HCT116 (cell line): ENCODE results near the gene LRRK2. TPM values are rescaled to one million over a fixed set of nuclear protein-coding genes. Genes with fewer than 3 reads are reported as not detected.

Experiments
- ATAC-seq: fragments of 200-7000 bp; cut with Tn5 transposase; 2 replicates; pipeline ENCODE4 v1.9.1; 2020; ENCODE audit warnings: mild to moderate bottlenecking, moderate library complexity
- BruUV-seq: library from RNA; stranded (reverse); fragments of 400-500 nt; replicated peaks from 2 replicates; lab custom pipeline; 2021; lab: Mats Ljungman, UMichigan
- CTCF ChIA-PET: fragments of 300-600 bp; sonication (Branson Sonifier 250); formaldehyde crosslinking; loops from one replicate; lab custom pipeline; 2021; ENCODE audit warnings: antibody characterized with exemption; lab: Charles Lee
- POLR2A ChIA-PET: fragments of 300-600, 350-600 bp; sonication (Branson Sonifier 250); formaldehyde crosslinking; loops from one replicate; lab custom pipeline; 2021; ENCODE audit warnings: antibody characterized with exemption; lab: Charles Lee
- RAD21 ChIA-PET, 2 experiments: fragments of 300-600 bp; sonication (Branson Sonifier 250); formaldehyde crosslinking; loops; one replicate each; lab custom pipeline; 2023; ENCODE audit warnings: low total read pairs in 2 of 2; ENCODE audit not compliant: uncharacterized antibody in 2 of 2, unreplicated experiment in 2 of 2, low non-redundant PET in 1 of 2; lab: Charles Lee
- DNase-seq: peaks from one replicate; pipeline ENCODE4 v3.0.0-alpha.2; 2010; ENCODE audit warnings: low read depth, low spot score
- H2AFZ ChIP-seq: fragments of 200-600 bp; shearing (Covaris generic), sonication (generic); 2 replicates; pipeline ENCODE4 v1.6.1; 2017; ENCODE audit warnings: low read depth, mixed run types, mixed read lengths, antibody characterized with exemption, low read length; ENCODE audit not compliant: poor library complexity, severe bottlenecking
- H3K27ac ChIP-seq: 2 replicates; pipeline ENCODE4 v1.5.1; 2012; ENCODE audit warnings: low read depth, low read length
- H3K27me3 ChIP-seq: fragments of 200-600 bp; sonication (generic); 2 replicates; pipeline ENCODE4 v1.6.1; 2016; ENCODE audit warnings: mixed run types, low read length, mixed read lengths; ENCODE audit not compliant: insufficient read depth
- H3K36me3 ChIP-seq, 2 experiments: fragments of 200-500 bp in 1 of 2; fragments of 200-600 bp in 1 of 2; sonication (Bioruptor generic) in 1 of 2; sonication (generic) in 1 of 2; 2 replicates each; pipeline versions ENCODE4 v1.5.1 to v1.6.1; 2014 to 2016; ENCODE audit warnings: low read length in 2 of 2, inconsistent platforms in 1 of 2, mixed read lengths in 1 of 2, mixed run types in 1 of 2; ENCODE audit not compliant: insufficient read depth in 2 of 2, control insufficient read depth in 1 of 2
- H3K4me1 ChIP-seq, 2 experiments: fragments of 200-600 bp in 1 of 2; sonication (generic) in 1 of 2; 2 replicates each; pipeline versions ENCODE4 v1.5.1 to v1.6.1; 2012 to 2017; ENCODE audit warnings: low read length in 2 of 2, inconsistent platforms in 1 of 2, mild to moderate bottlenecking in 1 of 2, mixed read lengths in 1 of 2, mixed run types in 1 of 2, moderate library complexity in 1 of 2; ENCODE audit not compliant: insufficient read depth in 2 of 2, control insufficient read depth in 1 of 2
- H3K4me2 ChIP-seq: fragments of 200-600 bp; sonication (generic); 2 replicates; pipeline ENCODE4 v1.6.1; 2017; ENCODE audit warnings: mixed run types, low read length, mixed read lengths
- H3K4me3 ChIP-seq, 2 experiments: fragments of 200-600 bp in 1 of 2; sonication (generic) in 1 of 2; replicated peaks in 1 of 2; 2 replicates each; pipeline ENCODE4 v1.5.1; 2011 to 2016; ENCODE audit warnings: low read length in 2 of 2, control low read depth in 1 of 2, low read depth in 1 of 2, mild to moderate bottlenecking in 1 of 2, mixed read lengths in 1 of 2, mixed run types in 1 of 2
- H3K79me2 ChIP-seq: fragments of 200-600 bp; sonication (generic); 2 replicates; pipeline ENCODE4 v1.6.1; 2017; ENCODE audit warnings: mild to moderate bottlenecking, mixed run types, low read length, moderate library complexity, mixed read lengths; ENCODE audit not compliant: insufficient read depth
- H3K9ac ChIP-seq: fragments of 200-600 bp; sonication (generic); 2 replicates; pipeline ENCODE4 v1.6.1; 2016; ENCODE audit warnings: low read length, mixed read lengths
- H3K9me2 ChIP-seq: fragments of 200-600 bp; sonication (generic), shearing (Covaris generic); 2 replicates; pipeline ENCODE4 v1.6.1; 2017; ENCODE audit warnings: mixed run types, mild to moderate bottlenecking, moderate library complexity; ENCODE audit not compliant: insufficient read depth
- H3K9me3 ChIP-seq, 2 experiments: fragments of 200-500 bp in 1 of 2; fragments of 200-600 bp in 1 of 2; sonication (Bioruptor generic) in 1 of 2; sonication (generic) in 1 of 2; 2 replicates each; pipeline ENCODE4 v1.6.1; 2014 to 2017; ENCODE audit warnings: low read length in 2 of 2, mixed read lengths in 2 of 2, inconsistent platforms in 1 of 2, low read depth in 1 of 2, mild to moderate bottlenecking in 1 of 2, mixed run types in 1 of 2, moderate library complexity in 1 of 2; ENCODE audit not compliant: control insufficient read depth in 1 of 2, insufficient read depth in 1 of 2
- H4K20me1 ChIP-seq: fragments of 200-600 bp; sonication (generic), shearing (Covaris generic); 2 replicates; pipeline ENCODE4 v1.6.1; 2017; ENCODE audit warnings: mixed run types, mild to moderate bottlenecking, moderate library complexity; ENCODE audit not compliant: insufficient read depth
- ATF3 ChIP-seq: IDR thresholded peaks from 2 replicates; pipeline ENCODE4 v1.6.1; 2012
- CEBPB ChIP-seq: IDR thresholded peaks from 2 replicates; pipeline ENCODE4 v1.6.1; 2012; ENCODE audit warnings: low read depth
- CTCF ChIP-seq, 3 experiments: fragments of 200-600 bp in 1 of 3; sonication (generic) in 1 of 3; IDR thresholded peaks in 2 of 3; conservative IDR thresholded peaks in 1 of 3; 2 replicates each; pipeline ENCODE4 v1.5.1; 2012 to 2017; ENCODE audit warnings: low read depth in 2 of 3, low read length in 2 of 3, antibody characterized with exemption in 1 of 3, borderline replicate concordance in 1 of 3, control low read depth in 1 of 3, mild to moderate bottlenecking in 1 of 3, mixed read lengths in 1 of 3, mixed run types in 1 of 3, moderate library complexity in 1 of 3; ENCODE audit not compliant: insufficient read depth in 1 of 3
- EGR1 ChIP-seq: IDR thresholded peaks from 2 replicates; pipeline ENCODE4 v1.6.1; 2012; ENCODE audit warnings: low read depth
- ELF1 ChIP-seq: IDR thresholded peaks from 2 replicates; pipeline ENCODE4 v1.6.1; 2012; ENCODE audit warnings: low read depth, borderline replicate concordance
- EZH2 ChIP-seq: fragments of 200-600 bp; sonication (generic); IDR thresholded peaks from 2 replicates; pipeline ENCODE4 v1.6.1; 2017; ENCODE audit warnings: antibody characterized with exemption, mixed run types
- FOSL1 ChIP-seq: IDR thresholded peaks from 2 replicates; pipeline ENCODE4 v1.6.1; 2012; ENCODE audit warnings: low read depth
- JUND ChIP-seq: IDR thresholded peaks from 2 replicates; pipeline ENCODE4 v1.6.1; 2012
- POLR2A ChIP-seq: IDR thresholded peaks from 2 replicates; pipeline ENCODE4 v1.7.0; 2011; ENCODE audit warnings: borderline replicate concordance; ENCODE audit not compliant: insufficient read depth, insufficient read length; ENCODE audit errors: extremely low read depth
- POLR2AphosphoS5 ChIP-seq: IDR thresholded peaks from 2 replicates; pipeline ENCODE4 v1.6.1; 2011; ENCODE audit warnings: mild to moderate bottlenecking, low read depth, low read length, moderate library complexity
- RAD21 ChIP-seq: IDR thresholded peaks from 2 replicates; pipeline ENCODE4 v1.6.1; 2012; ENCODE audit warnings: low read depth, mild to moderate bottlenecking
- REST ChIP-seq: IDR thresholded peaks from 2 replicates; pipeline ENCODE4 v1.6.1; 2012; ENCODE audit warnings: low read depth
- SIN3A ChIP-seq: IDR thresholded peaks from 2 replicates; pipeline ENCODE4 v1.6.1; 2012; ENCODE audit warnings: low read depth
- SRF ChIP-seq: IDR thresholded peaks from 2 replicates; pipeline ENCODE4 v1.6.1; 2012; ENCODE audit warnings: low read depth
- YY1 ChIP-seq: IDR thresholded peaks from 2 replicates; pipeline ENCODE4 v1.6.1; 2011; ENCODE audit warnings: low read length, low read depth, moderate library complexity, mild to moderate bottlenecking; ENCODE audit not compliant: insufficient replicate concordance; ENCODE audit errors: extremely low read depth
- ZBTB33 ChIP-seq: IDR thresholded peaks from 2 replicates; pipeline ENCODE4 v1.6.1; 2011; ENCODE audit warnings: mild to moderate bottlenecking, low read length, moderate library complexity; ENCODE audit not compliant: insufficient replicate concordance; ENCODE audit errors: extremely low read depth
- ZFX ChIP-seq: fragments of 450-650 bp; IDR thresholded peaks from 2 replicates; pipeline ENCODE4 v1.6.1; 2017
- intact Hi-C: fragments of 100-400 bp; cut with micrococcal nuclease; formaldehyde crosslinking; loops from 2 replicates; pipeline ENCODE4 v1.10.0; 2022
- total RNA-seq: library from RNA; stranded (reverse); gene quantifications from one replicate; pipeline ENCODE4 v1.2.1, GENCODE V29; 2021; ENCODE audit not compliant: unreplicated experiment

Gene LRRK2
- total RNA-seq, 1 experiment from 2014 or later, result 0.20 TPM

- no peak overlapping the region for H3K4me3 ChIP-seq
- no peak for DNase-seq
- no peak overlapping the region for H2AFZ ChIP-seq
- no peaks in the 10 kb centered on the region for H3K27me3 ChIP-seq
- no peaks in the 10 kb centered on the region for H3K4me1 ChIP-seq
- no peaks in the 10 kb centered on the region for H3K36me3 ChIP-seq
- H3K79me2 ChIP-seq, result no peaks in the 10 kb centered on the region
- H3K9me2 ChIP-seq, result no peaks in the 10 kb centered on the region
- RAD21 ChIA-PET, result no interaction called here
- BruUV-seq, result no TSS peak
- no peak for TF ChIP-seq REST
- no peak for TF ChIP-seq ELF1
- no peak for TF ChIP-seq CTCF (IDR thresholded peaks at IDR 0.05 in 2 of 3, conservative IDR thresholded peaks at IDR 0.05 in 1 of 3; ENCODE audit: borderline replicate concordance in 1 of 3, insufficient read depth in 1 of 3, low read depth in 2 of 3, low read length in 2 of 3)
- TF ChIP-seq POLR2AphosphoS5, result no peak
- TF ChIP-seq ZFX, result no peak
- no peak for TF ChIP-seq FOSL1
- TF ChIP-seq RAD21, result no peak
- no peak for TF ChIP-seq ATF3
- TF ChIP-seq ZBTB33, result no peak
- TF ChIP-seq YY1, result no peak
- TF ChIP-seq EGR1, result no peak
- no peak for TF ChIP-seq SRF
- no peak for TF ChIP-seq SIN3A
- no peak for TF ChIP-seq EZH2
- TF ChIP-seq JUND, result no peak
- no peak for TF ChIP-seq POLR2A
- no peak for TF ChIP-seq CEBPB
- CTCF ChIA-PET, result no interaction called here
- no peaks in the 10 kb centered on the region for H4K20me1 ChIP-seq
- no peaks in the 10 kb centered on the region for H3K9me3 ChIP-seq
- no peak overlapping the region for H3K27ac ChIP-seq
- intact Hi-C loops, result no loop called here
- H3K9ac ChIP-seq, result no peak overlapping the region
- POLR2A ChIA-PET, result no interaction called here
- no peak for ATAC-seq
- H3K4me2 ChIP-seq, result no peak overlapping the region
Measured at GRCh38 chr12:40292788-40293429, 68.1 kb downstream of the LRRK2 start.
